ENCODE data around the gene LEKR1.
"Not testable (repeated sequence)": the region's sequence is repeated elsewhere in the genome, so short reads cannot be mapped to it uniquely, and the experiment has no call there.

LEKR1 gene

DNA sequence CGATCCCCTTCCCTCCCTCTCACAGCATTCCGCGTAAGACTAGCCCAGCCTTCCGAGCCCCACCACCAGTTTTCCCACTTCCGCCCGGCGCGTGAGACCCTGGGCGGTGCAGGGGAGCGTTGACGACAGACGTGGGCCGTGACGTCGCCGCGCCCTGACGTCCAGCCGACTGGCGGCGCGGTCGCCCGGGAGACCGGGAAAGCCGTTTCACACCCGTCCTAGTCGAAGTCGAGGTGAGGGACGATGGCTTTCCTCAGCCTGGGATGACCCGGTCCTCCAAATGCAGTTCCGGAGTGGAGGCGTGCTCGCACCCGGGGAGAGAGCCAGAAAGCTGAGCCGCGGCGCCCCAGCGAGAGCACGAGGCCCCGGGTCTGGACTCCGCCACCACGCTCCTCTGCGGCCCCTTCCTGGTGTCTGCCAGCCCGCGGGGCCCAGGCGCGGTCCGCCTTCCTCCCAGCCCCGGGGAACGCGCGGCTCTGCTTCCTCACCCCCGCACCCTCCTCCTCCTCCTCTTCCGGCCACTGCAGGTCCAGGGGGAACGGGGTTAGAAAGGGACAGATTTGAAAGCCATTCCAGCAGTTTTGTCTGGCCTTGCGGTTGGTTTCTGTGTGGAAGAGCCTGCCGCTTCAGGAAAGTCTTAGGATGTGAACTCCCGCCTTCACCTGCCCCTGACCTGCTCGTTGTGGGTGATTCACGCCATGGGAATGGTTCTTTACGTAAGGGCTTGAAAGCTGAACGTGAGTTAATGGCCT is at the start of gene LEKR1:
Gene LEKR1, plus strand, starts transcription at position 210 of the 752 bp plus-strand sequence. CDS start 2,977 bp downstream, outside the sequence.
- peak; percentile 85 for DNase-seq

DNA sequence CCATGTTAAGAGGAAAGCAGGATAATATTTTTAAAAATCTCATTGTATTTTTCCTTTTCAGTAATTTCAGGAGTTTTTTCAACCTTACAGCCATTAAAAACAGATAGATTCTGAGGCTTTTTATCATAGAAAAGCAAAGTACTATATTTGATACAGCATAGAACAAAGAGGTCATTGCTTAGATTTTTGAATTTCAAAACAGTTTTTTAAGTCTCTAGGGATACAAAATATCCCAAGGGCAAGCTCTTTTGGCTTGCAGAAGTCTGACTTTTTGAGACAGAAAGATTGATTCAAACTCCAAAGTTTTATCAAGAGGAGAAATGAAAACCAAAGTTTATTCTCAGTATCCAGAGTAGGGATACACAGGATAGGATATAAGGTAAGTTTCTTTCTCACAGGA is 49.3 kb upstream of the LEKR1 start:
- DNase-seq = no peak

DNA sequence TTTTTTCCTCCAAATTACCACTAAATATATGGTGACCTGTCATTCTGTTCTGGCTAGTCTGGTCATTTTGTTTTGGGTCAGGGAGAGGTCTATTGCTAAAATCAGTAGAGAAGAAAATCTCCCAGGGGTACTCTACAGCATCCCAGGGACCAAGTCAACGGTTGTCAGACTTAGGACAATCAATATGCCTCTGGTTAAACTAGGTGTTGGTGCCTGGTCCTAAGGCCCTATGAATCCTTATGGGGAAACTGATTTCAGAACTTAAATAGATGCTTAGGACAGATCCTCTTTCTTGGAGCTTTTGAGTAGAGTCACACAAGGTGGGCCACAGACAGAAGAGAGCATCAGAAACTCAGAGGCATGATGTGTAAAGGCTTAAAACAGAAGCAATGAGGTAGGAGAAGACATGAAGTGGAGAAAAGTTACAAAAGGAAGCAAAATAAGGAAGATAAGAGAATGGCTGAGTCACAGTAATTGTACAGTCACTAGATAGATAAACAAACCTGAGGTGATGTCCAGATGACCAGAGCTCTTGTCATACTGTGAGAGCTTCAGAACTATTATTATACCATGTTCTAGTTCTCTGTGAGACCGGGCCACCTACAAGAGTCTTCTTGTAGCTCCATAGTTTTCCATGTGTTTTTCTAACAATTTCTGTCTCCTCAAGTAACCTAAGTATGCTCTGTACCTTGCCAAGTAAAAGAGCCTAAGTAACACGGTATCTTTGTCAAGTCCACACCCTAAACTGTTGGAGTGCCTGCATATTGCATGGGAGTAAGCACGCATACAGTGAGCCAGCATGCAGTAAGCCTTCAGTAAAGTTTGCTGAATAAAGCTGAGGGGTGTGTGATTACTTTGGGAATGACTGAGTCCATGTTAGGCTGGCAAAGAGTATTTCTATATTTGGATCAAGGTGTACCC is 44.6 kb upstream of the LEKR1 start:
- peak; percentile 57 for DNase-seq

DNA sequence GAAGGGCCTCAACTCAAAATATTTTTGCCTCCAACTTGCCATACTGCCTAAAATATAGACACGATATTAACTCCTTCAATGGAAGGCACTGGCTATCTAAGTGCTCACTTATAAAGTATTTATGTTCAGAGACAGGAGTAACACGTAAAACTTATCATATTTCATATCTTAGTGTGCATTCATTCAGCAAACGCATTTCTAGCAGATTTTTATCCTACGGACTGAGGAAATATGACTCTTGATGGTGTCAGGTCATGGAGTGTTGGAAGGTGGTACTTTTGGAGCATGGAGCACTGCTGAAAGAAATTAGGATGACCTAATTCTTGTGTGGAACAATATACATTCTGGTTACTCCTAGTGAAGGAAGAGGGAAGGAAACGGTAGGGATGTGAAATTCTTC is 43.8 kb upstream of the LEKR1 start:
- no peak for DNase-seq

DNA sequence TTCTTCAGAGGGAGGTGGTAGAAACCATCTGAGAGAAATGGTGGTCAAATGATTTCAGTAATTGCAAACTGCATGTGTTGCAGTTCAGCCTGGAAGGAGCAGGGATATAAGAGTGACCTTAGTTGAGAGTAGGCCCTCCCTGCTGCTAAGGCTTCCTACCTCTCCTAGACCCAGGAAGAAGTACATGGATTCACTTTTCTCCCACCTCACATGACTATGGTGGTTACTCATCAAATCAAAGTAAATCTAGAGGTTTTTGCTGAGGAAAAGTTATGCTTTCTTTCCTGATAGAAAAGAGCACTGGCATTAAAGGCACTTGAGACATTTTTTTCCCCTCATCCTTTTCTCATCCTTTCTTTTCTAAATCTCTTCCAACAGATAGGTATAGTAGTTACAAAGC is 43.2 kb upstream of the LEKR1 start:
- no peak for DNase-seq

DNA sequence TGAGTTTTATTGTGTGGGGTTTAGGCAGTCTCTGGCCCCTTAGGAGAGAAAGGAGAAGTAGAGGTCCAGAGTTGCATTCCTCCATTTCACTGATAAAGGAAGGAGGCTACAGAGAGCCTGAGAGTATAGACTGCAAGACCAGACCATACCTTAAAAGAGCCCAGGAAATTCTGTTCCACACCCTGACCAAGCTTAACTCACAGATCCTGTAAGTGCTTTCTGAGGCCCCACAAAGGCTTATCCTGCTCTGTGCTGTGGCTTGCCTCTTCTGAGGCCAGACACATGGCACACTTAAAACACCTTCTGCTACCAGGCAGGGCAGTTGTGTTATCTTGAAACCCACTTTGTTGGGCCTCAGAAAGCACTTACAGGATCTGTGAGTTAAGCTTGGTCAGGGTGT is 39.2 kb upstream of the LEKR1 start:
- DNase-seq = peak; percentile 48

DNA sequence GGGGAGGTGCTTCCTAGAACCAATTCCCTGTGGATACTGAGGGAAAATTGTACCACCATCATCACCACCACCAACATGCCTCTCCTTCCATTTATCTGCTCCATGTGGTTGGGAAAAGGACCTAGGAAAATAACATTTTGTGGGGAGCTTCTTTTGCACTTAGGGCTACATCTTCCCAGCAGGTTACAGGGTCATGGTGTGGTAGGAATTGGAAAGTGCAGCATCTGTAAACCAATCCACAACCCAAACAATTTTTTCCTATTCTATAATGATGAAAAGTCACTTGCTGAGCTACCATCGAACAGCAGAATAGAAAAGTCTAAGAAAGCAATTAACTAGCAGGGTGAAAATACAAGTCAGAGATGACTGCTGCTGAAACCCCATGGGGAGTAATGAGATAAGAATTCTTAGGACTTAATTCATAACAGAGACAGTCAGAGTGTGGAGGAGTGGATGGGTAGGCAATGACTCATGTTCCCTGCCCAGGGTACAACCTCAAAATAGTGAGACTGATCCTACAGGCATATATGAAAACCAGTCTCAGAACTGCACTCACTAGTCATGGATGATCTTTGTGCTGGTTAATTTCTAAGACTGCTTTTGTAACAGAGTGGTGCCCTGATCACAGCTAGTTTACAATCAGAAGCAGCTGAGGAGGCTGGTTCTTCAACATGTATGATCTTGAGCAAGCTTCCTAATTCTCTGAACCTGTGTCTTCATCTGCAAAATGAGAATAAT is 38.1 kb upstream of the LEKR1 start:
- DNase-seq = peak; percentile 77

DNA sequence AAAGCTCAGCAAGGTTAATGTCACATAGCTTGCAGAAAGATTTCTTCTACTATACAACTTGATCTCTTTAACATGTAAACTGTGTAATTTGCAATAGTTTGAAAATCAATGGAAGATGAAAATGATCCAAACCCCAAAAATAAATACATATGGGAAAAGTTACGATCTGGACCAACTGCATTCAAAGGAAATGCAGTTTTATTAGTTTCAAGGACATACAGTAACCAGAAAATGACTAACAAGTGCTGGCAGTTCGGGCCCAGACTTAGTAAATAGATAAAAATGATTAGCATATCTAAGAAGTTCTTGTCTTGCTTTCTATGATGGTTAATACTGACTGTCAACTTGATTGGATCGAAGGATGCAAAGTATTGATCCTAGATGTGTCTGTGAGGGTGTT is 37.3 kb upstream of the LEKR1 start:
- DNase-seq = no peak

DNA sequence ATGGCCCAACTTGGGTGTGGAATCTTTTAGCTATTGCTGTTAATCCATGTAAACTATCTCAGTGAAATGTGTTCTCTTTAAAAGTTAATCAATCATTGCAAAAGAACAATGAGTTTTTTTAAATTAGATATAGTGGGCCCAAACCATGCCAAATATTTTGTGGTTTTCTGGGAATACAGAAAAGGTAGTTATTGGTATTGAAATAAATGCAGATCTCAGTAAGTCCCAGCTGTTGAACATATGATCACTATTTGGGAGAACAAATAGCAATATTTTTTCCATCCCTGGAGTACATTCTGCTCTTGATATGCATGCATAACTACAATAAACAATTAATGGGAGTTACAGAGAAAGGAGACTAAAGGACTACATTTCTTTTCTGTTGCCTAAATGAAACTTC is 36.0 kb upstream of the LEKR1 start:
- DNase-seq = no peak

DNA sequence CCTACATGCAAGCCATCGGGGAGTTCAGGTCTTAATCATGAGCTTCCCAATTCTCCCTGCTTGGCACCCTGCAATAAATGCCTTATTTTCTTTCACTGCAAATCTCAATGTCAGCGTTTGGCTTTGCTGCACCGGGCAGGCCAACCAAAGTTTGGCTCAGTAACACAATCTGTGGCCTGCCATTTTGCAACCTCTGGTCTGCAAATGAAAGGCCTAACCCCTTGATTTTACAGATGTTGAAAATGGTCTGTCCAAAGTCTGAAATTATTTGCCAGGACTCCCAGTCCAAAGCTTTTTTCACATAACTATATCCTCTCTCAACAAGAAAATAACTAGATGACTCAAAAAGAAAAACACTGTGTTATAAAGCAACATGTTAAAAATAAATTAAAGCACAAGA is 34.0 kb upstream of the LEKR1 start:
- no peak for DNase-seq

DNA sequence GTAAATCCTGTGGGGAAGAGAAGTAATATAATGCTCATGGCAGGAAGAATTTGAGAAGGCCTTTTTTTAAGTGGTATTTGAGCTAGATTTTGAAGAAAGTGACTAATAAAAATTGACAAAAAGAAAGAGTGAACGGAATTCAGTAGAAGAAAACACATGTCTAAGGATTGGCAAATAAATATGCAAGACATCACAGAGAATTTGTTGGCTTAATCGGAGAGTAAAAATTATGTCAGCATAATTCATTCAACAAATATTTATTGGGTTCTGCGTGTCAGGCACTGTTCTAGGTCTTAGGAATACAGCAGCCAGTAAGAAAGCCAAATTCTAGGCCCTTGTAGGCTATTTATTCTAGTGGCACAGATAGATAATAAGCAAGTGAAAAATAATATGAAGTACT is 33.6 kb upstream of the LEKR1 start:
- DNase-seq = no peak

DNA sequence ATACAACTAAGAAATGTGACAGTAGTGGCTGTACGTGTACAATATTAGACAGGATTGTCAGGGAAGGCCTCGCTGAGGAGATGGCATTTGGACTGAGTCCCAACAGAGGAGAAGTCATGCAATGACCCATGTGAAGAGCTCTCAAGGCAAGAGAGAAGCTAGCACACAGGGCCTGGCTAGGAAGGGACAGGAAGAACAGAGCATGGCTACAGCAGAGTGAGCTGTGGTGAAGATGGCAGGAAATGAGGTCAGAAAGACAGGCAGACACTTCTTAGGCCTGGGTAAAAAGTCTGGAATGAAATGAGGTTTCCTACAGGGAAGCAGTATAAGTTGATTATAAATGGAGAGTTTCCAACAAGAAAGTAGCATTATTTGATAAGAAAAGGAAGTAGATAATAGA is 33.2 kb upstream of the LEKR1 start:
- DNase-seq = no peak

DNA sequence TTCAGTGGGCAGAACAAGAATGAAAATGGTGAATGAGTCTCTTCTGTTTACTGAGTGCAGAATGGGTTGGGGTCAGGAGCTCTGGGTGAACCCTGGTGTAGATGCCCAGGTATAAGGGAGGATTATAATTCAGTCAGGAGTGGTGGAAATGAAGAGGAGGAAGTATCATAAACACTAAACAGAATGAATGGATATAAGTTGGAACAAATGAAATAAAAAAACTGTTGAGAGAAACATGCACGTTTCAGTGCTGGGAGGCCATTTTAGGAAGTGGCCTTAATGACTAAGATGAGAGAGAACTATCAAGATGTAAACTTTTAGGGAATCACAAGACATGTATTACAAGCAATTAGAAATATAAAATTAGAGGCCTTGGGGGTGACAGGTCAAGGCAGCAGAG is 32.8 kb upstream of the LEKR1 start:
- no peak for DNase-seq

DNA sequence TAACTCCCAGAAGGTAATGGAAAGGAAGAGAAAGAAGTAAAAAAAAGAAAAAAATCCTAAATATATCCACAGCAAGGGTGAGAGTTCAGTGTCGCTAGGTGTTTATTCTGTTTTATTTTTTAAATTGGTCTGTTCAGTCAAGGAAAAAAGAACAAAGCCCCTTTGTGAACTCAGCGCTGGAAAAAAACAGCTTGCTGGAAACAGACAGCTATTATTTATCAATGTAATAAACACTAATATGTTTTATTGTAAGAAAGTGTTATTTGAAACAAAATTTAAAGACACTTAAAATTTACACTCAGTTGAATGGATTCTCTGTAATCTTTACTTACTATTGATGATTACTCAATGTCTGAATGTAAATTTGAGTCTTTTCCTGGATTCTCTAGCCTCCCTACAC is 32.3 kb upstream of the LEKR1 start:
- no peak for DNase-seq

DNA sequence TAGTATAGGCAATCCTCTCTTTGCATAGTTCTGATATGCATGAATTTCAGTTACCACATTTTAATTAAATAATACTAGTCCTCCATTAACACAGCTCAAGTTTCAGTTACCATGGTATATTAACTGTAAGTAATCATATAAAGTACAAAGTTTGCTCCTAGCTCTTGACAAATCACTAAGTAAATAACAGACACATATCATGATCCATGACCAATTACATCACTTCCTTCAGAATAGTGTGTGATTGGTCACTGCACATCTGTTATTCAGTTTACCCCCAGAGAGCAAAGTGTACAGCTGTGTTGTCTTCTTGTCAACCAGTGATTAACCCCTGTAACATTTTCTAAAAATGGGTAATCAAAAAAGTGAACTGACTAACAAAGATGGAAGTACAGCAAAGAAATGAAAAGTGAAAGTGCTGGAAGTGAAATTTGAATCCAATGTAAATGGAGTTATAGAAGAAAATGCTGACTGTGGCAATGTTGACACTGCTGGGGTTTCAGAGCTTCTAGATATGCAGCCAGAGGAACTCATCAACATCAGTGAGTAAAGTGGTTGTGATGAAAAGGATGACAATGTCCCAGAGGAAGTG is 30.2 kb upstream of the LEKR1 start:
- DNase-seq = no peak

DNA sequence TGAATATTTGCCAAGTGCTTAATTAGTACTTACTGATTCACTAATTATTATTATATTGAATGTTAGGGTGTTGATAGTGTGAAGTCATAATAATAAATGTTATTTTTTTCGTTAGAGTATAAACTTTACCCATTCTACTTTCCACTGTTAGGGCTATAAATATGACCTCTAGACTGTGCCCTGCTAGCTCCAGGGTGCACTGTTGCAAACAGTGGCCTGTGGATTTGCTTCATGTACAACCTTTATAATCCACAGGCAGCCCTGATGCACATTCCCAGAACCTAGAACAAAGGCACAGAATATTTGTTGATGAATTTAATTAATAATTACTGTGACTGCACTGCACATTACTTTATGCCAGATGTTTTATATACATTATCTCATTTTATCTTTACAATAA is 28.8 kb upstream of the LEKR1 start:
- no peak for DNase-seq

DNA sequence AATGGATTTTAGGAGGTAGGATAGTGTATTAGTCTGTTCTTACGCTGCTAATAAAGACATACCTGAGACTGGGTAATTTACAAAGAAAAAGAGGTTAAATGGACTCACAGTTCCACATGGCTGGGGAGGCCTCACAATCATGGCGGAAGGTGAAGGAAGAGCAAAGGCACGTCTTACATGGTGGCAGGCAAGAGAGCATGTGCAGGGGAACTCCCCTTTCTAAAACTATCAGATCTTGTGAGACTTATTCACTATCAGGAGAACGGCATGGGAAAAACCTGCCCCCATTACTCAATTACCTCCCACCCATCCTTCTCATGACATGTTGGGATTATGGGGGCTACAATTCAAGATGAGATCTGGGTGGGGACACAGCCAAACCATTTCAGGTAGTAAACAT is 25.9 kb upstream of the LEKR1 start:
- not testable (repeated sequence) for DNase-seq

DNA sequence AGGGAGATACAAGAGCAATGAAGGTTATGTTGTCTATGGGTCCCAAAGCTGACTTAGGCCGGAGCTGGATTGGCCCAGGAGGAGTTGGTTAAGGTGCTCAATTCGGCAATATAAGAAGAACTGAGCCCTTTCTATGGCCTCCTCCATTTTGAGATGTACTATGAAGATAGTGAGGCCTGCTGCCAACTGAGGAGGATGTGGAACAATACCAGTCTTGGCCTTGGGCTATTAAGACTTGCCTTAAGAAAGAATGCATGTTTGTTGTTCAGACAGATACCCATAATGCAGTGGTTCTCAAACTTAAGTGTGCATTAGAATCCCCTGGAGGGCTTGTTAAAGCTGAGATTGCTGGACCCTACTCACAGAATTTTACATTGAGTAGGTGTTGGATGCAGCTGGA is 24.4 kb upstream of the LEKR1 start:
- DNase-seq = no peak

DNA sequence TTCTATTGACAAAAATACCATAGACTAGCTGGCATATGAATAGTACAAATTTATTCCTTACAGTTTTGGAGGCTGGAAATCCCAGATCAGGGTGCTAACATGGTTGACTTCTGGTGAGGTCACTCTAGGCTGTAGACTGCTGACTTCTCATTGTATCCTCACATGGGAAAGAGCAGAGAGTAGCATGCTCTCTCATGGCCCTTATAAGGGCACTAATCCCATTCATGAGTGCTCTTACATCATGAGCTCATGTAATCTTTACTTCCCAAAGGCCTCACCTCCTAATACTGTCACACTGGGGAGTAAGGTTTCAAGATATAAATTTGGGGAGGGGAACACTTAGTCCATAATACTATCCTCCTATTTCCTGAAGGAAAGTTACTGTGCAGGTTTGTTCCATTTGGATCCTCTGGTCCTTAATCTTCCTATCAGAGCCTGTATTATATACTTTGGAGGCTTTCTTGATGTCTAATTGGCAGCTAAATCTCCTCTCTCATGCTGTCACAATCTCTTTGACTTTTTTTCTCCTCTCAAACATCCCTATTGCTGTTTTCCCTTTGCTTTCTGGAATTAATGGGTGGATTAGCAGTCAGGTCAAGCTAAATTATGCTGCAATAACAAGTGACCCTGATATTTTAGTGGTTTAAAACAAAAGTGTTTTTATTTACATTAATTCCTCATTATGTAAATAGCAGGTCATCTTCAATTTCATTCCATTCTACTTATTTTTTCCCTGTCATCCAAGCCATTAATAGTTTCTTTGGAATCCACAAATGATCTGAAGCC is 23.1 kb upstream of the LEKR1 start:
- no peak for DNase-seq

DNA sequence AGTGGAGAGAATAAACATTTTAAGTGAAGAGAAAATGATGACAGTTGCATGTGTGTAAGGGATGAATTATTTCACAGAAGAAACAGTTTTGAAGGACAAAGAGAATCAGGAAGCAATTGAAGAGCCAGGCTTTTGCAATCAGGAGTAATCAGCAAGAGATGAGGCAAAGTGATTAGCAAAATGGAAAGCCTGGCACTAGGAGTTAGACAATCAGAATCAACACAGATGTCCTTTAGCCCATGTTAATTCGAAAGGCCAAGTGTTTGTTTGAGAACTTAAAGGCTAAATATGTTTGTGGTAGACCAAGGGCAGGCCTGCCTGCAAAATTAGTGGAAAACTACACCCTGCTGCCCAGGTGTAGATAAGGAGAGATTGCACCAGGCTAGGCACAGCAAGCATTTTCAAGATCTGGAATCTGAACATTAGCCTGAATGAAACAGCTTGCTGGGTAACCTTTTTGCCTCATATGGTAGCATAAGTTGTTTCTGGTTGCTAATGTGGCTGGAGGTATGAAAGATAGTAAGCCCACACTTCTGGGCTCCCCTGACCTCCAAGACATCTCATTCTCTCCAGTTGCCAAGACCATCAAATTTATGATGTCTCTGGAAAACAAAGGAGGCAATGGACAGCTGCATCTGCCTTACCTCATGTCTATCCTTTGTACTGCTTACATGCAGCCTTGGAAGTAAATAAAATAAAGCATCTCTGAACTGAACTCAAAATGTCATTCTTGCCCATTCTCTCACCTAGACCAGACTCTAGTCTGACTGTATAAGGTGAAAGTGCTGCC is 22.0 kb upstream of the LEKR1 start:
- peak; percentile 53 for DNase-seq

DNA sequence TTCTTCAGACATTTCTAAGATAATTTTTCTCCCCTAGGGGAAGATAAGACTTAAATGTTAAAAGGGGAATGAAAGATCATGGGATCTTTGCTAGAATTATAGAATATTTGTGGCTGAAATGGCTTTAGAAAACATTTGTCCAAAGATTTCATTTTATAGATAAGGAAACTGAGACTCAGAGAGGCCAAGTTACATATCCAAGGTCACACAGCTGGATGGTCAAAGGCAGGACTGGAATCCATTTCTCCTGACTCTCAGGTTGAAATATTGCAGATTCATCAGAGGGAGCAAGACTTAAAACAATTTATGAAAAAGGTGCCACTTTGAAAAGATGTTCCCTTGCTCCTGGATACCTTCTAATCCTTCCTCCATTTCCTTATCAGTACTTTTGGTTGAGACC is 19.5 kb upstream of the LEKR1 start:
- no peak for DNase-seq

All from hematopoietic multipotent progenitor cell treated with erythropoietin and hydrocortisone succinate and interleukin-3 and kit ligand, for 8 days (in vitro differentiated cells).